ENCODE results near the gene ATE1.
A peak's percentile ranks its signal among the peaks of the same experiment; 100 is the strongest.
"Not testable (repeated sequence)": the region's sequence is repeated elsewhere in the genome, so short reads cannot be mapped to it uniquely, and the experiment has no call there.

The ATE1 gene

GRCh38 chr10:121764233-121764942, 163.4 kb downstream of the ATE1 start:
- no peak for DNase-seq (ENCODE audit: low spot score)
- TF ChIP-seq CTCF (IDR thresholded peaks at IDR 0.05; ENCODE audit: borderline replicate concordance, control extremely low read depth, extremely low read depth, insufficient read depth, missing control alignments), result no peak
- in situ Hi-C loops (cut with MboI; ENCODE audit: low sequenced_read_pairs, unreplicated experiment), result no loop called here

GRCh38 chr10:121757241-121757640, 170.6 kb downstream of the ATE1 start:
- DNase-seq (ENCODE audit: low spot score); in situ Hi-C loops (cut with MboI; ENCODE audit: low sequenced_read_pairs, unreplicated experiment): not testable (repeated sequence)

DNA sequence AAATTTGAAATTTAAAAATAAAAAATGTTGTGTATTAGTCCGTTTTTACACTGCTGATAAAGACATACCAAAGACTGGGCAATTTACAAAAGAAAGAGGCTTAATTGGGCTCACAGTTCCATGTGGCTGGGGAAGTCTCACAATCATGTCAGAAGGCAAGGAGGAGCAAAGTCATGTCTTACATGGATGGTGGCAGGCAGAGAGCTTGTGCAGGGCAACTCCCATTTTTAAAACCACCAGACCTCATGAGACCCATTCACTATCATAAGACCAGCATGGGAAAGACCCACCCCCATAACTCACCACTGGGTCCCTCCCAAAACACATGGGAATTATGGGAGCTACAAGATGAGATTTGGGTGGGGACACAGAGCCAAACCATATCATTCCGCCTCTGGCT, 172.3 kb downstream of the ATE1 start:
- in situ Hi-C loops (cut with MboI; ENCODE audit: low sequenced_read_pairs, unreplicated experiment); DNase-seq (ENCODE audit: low spot score): not testable (repeated sequence)

GRCh38 chr10:121754666-121755065, 173.2 kb downstream of the ATE1 start:
- no peak for DNase-seq (ENCODE audit: low spot score)
- TF ChIP-seq CTCF (IDR thresholded peaks at IDR 0.05; ENCODE audit: borderline replicate concordance, control extremely low read depth, extremely low read depth, insufficient read depth, missing control alignments), result no peak
- in situ Hi-C loops (cut with MboI; ENCODE audit: low sequenced_read_pairs, unreplicated experiment), result no loop called here

DNA sequence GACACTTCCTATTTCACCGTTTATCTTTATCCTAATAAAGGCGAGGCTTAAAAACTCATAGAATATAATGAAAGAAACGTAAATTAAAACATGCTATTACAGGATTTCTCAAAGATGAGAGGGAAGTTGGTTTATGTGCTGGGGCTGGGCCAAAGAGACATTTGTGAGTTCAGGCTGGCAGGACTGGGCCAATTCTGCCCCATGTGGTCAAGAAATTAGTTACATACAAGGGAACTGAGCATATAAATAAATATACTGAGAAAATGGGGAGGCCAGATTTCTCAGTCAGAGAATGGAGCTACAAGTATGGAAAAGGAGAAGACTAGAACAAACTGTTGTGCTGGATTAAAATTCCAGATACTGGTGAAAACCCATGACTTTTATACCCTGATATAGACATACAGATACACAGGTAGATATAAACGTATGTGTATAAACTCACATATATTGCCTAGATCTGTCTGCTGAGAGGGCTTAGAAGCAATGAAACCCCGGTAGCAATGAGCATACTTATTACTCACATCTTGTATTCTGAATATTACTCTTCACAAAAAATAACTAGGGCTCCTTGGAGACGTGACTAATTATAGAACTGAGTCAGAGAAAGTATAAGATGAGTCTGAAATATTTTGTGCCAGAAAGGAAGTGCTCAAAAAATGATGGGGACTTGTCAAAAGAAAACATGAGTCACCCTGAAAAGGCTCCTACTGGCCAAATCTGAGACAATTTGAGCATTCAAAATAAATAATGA, 173.9 kb downstream of the ATE1 start:
- DNase-seq (ENCODE audit: low spot score), result peak; percentile 64
- in situ Hi-C loops (cut with MboI; ENCODE audit: low sequenced_read_pairs, unreplicated experiment), result no loop called here
- TF ChIP-seq CTCF (IDR thresholded peaks at IDR 0.05; ENCODE audit: borderline replicate concordance, control extremely low read depth, extremely low read depth, insufficient read depth, missing control alignments), result no peak

DNA sequence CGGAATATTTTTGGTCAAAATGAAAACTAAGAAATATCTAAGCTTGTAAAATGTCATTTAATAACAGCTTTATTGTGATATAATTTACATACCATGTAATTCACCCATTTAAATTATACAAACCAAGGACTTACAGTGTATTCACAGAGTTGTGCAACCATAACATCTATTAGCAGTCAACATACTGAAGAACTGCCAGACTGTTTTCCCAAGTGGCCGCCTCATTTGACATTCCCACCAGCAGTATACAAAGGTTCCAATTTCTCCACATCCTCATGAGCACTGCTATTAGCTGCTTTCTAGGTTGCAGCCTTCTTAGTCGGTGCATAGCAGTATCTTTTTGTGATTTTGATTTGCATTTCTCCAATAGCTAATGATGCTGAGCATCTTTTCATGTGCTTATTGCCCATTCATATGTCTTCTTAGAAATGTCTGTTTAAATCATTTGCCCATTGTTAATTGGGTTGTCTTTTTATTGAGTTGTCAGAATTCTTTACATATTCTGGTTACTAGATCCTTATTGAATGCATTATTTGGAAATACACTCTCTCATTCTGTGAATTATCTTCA, 176.6 kb downstream of the ATE1 start:
- no peak for DNase-seq (ENCODE audit: low spot score)
- in situ Hi-C loops (cut with MboI; ENCODE audit: low sequenced_read_pairs, unreplicated experiment), result no loop called here
- no peak for TF ChIP-seq CTCF (IDR thresholded peaks at IDR 0.05; ENCODE audit: borderline replicate concordance, control extremely low read depth, extremely low read depth, insufficient read depth, missing control alignments)

DNA sequence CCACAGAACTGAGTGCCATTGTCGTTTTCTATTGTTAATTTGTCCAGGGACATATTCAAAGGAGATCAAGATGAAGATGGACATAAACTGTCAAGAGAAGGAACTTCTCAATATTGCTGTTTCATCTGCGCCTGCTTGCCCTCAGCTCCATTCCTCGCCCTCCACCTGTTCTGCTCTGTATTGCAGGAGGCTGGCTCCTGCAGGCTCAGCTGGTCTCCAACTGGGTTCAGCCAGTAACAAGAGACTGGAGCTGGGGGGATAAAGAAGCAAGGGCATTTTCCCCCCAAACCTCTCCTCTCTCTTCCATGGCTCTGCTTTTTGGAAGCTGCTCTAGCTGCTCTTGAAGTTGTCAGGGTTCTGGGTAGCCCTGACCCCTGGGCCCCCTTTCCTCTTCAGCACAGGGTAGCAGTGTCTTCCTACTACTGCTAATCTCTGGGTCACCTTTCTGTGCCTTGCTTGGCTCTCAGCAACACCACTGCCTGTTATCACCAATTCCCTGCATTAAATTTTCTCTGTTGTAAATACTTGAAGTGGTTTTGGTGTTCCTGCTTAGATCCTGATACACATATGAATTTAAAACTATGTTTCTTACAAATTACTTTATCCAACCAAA, 180.6 kb downstream of the ATE1 start:
- in situ Hi-C loops (cut with MboI; ENCODE audit: low sequenced_read_pairs, unreplicated experiment), result no loop called here
- DNase-seq (ENCODE audit: low spot score), result no peak
- no peak for TF ChIP-seq CTCF (IDR thresholded peaks at IDR 0.05; ENCODE audit: borderline replicate concordance, control extremely low read depth, extremely low read depth, insufficient read depth, missing control alignments)

Data from GM13976 (cell line).